ENCODE results near the gene RCSD1.

GRCh38 chr1:167644551-167644950, 14.5 kb downstream of the RCSD1 start:
- TF ChIP-seq CTCF (IDR thresholded peaks at IDR 0.05; ENCODE audit: insufficient read depth, low read length, poor library complexity, severe bottlenecking) (no peak), EZH2phosphoT487 (conservative IDR thresholded peaks at IDR 0.05; ENCODE audit: low read length) (no peak)
